Mucosa of gallbladder (tissue), 1 donor: ENCODE results near the gene C19orf73. TPM values are rescaled to one million over a fixed set of nuclear protein-coding genes. Genes with fewer than 3 reads are reported as not detected.

ENCODE experiments used
- DNase-seq: peaks from one replicate; pipeline ENCODE4 v3.0.0-alpha.2; 2020; ENCODE audit warnings: low spot score
- total RNA-seq: library from RNA; stranded (reverse); gene quantifications from one replicate; pipeline ENCODE4 v1.2.1, GENCODE V29; 2021
- donor health status: DM: no; HTN: no; CAD: no.

C19orf73 gene, protein sequence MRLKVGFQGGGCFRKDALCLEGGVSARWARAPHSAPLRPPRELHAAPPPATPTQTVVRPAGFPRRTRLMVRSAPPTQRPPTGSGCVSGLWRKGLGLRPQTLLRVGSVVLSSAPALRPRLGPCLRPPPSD
- total RNA-seq: 2.7 TPM

- DNase-seq: peak; percentile 95
Measured at GRCh38 chr19:49118565-49119410, at the start of gene C19orf73. Gene C19orf73 (minus strand): TSS chr19:49119143. CDS start chr19:49119022, 121 bp downstream.

- no peak for DNase-seq
Measured at GRCh38 chr19:49168421-49168820, 49.5 kb upstream of the C19orf73 start.

GRCh38 chr19:49167857-49168409, 49.0 kb upstream of the C19orf73 start:
- no peak for DNase-seq

DNA sequence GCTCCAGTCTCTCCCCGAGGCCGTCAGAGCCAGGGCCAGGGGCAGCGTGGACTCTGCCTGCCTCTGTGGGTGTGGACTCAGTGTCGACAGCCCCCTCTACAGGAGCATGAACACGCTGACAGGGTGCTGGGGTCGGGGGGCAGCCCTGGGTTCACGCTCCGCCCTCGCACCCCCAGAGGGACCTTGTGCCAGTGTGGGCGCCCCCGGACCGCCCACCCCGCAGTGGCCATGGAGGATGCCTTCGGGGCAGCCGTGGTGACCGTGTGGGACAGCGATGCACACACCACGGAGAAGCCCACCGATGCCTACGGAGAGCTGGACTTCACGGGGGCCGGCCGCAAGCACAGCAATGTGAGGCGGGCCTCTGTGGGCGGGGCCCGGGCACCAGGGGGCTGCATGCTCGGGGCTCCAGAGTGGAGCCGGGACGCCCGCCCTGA, 46.9 kb upstream of the C19orf73 start:
- DNase-seq: no peak

DNA sequence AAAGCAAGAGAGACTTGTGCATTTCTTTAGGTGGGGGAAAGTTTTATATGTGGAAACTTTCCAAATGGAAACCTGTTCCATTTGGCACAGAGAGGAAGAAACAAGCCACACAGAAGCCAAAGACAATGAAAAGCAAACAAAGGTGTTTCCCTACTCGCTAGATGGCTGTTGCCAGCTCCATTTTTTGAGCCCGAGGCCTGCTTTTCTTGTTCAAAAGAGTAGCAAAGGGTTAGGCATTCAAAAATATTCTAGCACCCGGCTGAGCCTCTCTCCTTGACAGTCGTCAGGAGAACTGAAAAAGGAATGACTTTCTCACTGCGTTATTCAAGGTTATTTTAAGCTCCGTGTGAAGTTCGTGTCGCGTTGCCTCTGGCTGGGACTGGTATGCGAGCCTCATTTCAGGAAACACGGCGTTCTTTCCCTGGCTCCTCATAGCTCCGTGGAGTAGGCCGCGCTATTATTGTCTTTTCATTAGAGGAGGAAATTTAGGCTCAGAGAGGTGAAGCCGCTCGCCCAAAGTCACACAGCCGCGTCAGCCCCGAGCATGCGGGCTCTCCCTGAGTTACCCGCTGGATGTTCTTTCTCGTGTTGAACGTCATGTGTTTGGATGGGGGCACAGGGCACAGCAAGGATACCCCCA, 46.3 kb upstream of the C19orf73 start:
- DNase-seq: peak; percentile 33

DNA sequence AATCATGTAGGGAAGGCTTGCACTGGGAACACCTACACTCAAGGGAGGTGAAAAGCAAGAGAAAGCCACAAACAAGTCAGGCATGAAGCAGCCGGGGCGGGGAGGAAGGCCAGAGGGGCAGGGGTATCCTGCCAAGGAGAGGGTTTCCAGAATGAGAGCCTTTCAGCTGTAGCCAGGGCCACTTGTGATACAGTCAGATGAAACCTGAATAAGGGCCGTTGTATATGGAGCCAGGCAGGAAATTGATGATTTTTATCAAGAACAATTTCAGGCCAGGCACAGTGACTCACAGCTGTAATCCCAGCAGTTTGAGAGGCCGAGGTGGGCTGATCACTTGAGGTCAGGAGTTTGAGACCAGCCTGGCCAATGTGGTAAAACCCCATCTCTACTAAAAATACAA, 43.0 kb upstream of the C19orf73 start:
- DNase-seq: no peak

DNA sequence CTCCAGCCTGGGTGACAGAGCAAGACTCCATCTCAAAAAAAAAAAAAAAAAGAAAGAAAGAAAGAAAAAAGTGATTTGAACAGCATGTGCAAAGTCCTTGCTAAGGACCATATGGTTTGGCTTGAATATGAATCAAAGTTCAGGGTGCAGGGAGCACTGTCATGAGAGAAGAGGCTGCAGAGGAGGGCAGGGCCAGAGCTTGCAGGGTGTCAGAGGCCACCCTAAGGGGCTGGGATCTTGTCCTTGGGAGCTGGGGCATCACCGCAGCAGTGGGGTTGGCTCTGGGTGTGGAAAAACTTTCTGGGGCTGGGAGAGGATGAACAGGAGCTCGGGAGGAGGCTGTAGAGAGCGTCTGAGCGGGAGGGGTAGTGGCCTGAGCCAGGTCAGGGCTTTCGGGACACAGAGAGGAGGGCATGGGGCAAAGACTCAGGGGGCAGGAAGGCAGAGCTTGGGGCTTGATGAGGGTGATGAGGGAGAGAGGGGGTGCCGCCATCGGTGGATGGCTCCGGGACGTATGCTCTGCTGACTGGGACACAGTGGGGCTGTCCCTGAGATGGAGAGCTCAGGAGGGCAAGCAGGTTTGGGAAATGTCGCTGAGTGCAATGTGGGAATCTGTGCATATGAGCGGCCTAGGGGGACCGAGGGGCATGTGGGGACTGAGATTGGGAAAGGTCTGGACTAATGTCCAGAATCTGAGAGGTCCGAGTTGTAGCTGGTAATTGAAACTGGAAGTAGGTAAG, 41.7 kb upstream of the C19orf73 start:
- no peak for DNase-seq

DNA sequence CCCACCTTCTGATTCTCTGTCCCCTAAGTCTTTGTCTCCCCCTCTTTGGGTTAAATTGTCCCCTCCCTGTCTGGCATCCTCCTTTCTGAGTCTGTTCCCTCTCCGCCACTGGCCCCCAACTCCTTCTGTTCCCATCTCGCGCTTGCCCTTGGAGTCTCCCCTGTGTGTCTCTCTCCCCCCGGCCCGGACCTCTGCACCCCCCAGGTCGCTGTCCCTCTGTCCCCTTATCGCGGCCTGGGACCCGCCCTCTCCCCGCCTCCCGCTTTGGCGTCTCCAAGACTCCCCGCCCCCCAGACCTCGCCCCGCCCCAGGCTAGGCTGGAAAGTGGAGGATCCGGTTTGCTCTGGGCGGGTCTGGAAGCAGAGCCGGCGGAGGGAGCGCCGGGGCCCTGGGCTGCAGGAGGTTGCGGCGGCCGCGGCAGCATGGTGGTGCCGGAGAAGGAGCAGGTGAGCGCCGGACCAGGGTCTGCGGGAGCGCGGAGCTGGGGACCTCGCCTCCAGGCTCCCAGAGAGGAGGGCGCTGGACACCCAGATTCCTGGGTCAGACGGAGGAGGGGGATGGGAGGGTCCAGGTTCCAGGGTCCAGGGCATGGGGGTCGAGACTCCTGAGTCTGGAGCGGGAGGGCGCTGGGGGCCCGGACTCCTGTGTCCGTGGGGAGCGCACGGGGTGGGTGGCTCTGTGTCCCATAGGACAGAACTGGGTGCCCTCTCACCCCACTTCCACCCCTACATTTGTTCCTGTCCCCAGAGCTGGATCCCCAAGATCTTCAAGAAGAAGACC, 38.7 kb upstream of the C19orf73 start, which contains the start of gene TRPM4:
Gene TRPM4, plus strand, starts transcription at position 348 of the 780 bp plus-strand sequence. Its CDS starts 75 bp downstream, at position 423.
- DNase-seq: peak; percentile 89

GRCh38 chr19:49155820-49156346, 36.9 kb upstream of the C19orf73 start:
- no peak for DNase-seq

GRCh38 chr19:49155005-49155819, 36.3 kb upstream of the C19orf73 start, which contains the start of gene HRC:
Gene HRC (minus strand): TSS chr19:49155396. CDS start chr19:49155237, 159 bp downstream.
- DNase-seq: no peak

- DNase-seq: no peak
Measured at GRCh38 chr19:49154279-49154678, 35.3 kb upstream of the C19orf73 start.

- no peak for DNase-seq
Measured at GRCh38 chr19:49153167-49153809, 34.3 kb upstream of the C19orf73 start.

- DNase-seq: no peak
Measured at GRCh38 chr19:49152119-49152550, 33.2 kb upstream of the C19orf73 start.

DNA sequence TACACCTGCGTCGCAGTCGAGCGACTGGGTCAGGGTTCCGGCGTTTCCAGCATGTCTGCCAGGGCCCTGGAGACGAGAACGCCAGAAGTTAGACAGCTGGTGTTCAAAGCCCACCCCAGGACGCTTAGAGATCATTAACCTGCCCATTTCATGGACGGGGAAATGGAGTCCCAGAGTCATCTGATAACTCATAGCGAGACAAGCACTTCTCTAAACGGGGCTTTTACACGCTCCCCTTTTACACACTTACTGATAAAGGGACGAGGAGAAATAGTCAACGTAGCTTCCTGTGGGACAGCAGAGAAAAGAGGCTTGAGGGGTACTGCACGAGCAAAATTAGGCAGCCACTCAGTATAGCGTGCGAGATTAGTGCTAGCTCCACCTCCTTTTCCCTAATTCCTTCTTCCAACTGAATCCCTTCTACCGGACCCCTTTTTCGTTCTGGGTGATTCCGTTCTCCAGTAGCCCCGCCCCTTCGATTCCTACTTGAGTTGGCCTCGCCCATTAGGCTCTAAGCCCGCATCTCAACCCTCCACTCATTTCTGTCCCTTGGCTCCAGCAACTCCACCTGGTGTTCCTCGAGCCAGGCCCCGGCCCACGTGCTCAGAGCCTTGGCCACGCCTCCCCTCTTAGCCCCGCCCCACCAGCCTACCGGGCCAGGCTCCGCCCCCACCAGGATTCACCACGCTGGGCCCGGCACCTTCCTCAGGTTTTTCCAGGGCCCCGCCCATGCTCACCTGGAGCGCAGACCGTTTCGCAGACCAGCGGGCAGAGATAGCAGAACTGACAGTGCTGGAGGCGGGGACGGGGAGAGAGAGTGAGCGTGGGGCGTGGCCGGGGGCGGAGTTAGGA, 32.5 kb upstream of the C19orf73 start:
- DNase-seq: peak; percentile 94

- DNase-seq: no peak
Measured at GRCh38 chr19:49150944-49151243, 32.0 kb upstream of the C19orf73 start.

- DNase-seq: peak; percentile 92
Measured at GRCh38 chr19:49150106-49150943, 31.4 kb upstream of the C19orf73 start.

DNA sequence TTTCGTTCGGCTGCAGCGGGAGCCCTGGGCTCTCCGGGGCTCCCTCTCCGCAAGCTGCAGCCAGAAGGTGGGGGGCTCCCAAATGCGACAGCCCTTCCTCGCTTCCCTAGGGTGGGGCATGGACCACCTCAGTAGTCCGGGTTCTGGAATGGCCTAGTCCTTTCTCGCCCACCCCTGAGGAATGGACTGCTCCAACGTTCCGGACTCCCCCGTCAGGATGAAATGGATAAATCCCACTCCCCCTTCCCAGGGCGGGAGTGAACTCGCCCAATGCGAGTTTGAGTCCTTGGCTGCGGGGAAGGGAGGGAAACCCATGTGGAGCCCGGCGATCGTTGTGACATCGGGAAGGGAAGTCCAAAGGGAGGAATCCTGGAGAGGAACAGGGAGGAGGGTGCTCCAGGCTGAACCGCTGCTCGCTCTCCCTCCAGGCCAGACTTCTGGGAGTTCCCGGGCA, 30.7 kb upstream of the C19orf73 start:
- DNase-seq: peak; percentile 67
